K562 (cell line): ENCODE data around the gene DDR1. TPM values are rescaled to one million over a fixed set of nuclear protein-coding genes. Genes with fewer than 3 reads are reported as not detected.
"Not testable (repeated sequence)": the region's sequence is repeated elsewhere in the genome, so short reads cannot be mapped to it uniquely, and the experiment has no call there.

Source experiments
- DMBX1 ChIP-seq: fragments of 250-450 bp; sonication (Bioruptor Pico); IDR thresholded peaks from 2 replicates; pipeline ENCODE4 v1.8.0; 2022; ENCODE audit warnings: inconsistent platforms, mild to moderate bottlenecking, moderate library complexity, borderline replicate concordance
- NR2C1 ChIP-seq, 2 experiments: fragments of 450-650 bp; IDR thresholded peaks; 2 replicates each; pipeline ENCODE4 v1.6.1; 2017; ENCODE audit warnings: mild to moderate bottlenecking in 2 of 2, antibody characterized with exemption in 1 of 2, inconsistent platforms in 1 of 2, missing compliant biosample characterization in 1 of 2, missing genetic modification characterization in 1 of 2
- NR2C2 ChIP-seq, 2 experiments: fragments of 200-800 bp in 1 of 2; sonication (Bioruptor generic) in 1 of 2; sonication (generic) in 1 of 2; formaldehyde crosslinking in 1 of 2; IDR thresholded peaks; 2 replicates each; pipeline versions ENCODE4 v1.6.1 to v1.8.0; 2016 to 2022; ENCODE audit warnings: mild to moderate bottlenecking in 1 of 2, missing compliant biosample characterization in 1 of 2, missing genetic modification characterization in 1 of 2, missing genetic modification reagents in 1 of 2
- NR4A1 ChIP-seq, 2 experiments: fragments of 250-450 bp in 1 of 2; fragments of 450-650 bp in 1 of 2; sonication (Bioruptor Pico) in 1 of 2; IDR thresholded peaks; 2 replicates each; pipeline versions ENCODE4 v1.4.0 to v1.6.1; 2016 to 2020; ENCODE audit warnings: mild to moderate bottlenecking in 2 of 2, missing compliant biosample characterization in 1 of 2, missing genetic modification characterization in 1 of 2, moderate library complexity in 1 of 2
- YY1 ChIP-seq, 3 experiments: IDR thresholded peaks; 2 replicates each; pipeline ENCODE4 v1.6.1; 2011; ENCODE audit warnings: low read length in 2 of 3, mild to moderate bottlenecking in 2 of 3, moderate library complexity in 2 of 3, borderline replicate concordance in 1 of 3, control low read depth in 1 of 3, low read depth in 1 of 3; ENCODE audit not compliant: insufficient read depth in 3 of 3, insufficient replicate concordance in 2 of 3, control insufficient read depth in 1 of 3, insufficient read length in 1 of 3; ENCODE audit errors: extremely low read depth in 1 of 3
- ZNF316 ChIP-seq: fragments of 450-650 bp; IDR thresholded peaks from 2 replicates; pipeline ENCODE4 v1.6.1; 2016
- polyA plus RNA-seq, 8 experiments: library from polyadenylated mRNA; depleted of rRNA in 4 of 8; stranded (reverse) in 5 of 8; unstranded in 3 of 8; fragments of >200 nt; fragmentation: Nextera tagmentation in 2 of 8; fragmentation: Illumina TruSeq in 1 of 8; extraction: Ambion mirVana in 2 of 8; extraction: Trizol in 1 of 8; gene quantifications; 2 replicates each; pipeline versions ENCODE4 v1.2.1 to v1.2.3, GENCODE V29; 2011 to 2014; ENCODE audit warnings: inconsistent platforms in 1 of 8, missing spikeins in 1 of 8
- total RNA-seq, 7 experiments: library from RNA; depleted of rRNA in 6 of 7; stranded (reverse); fragments of >200 nt in 6 of 7; fragmentation: Illumina TruSeq in 2 of 7; extraction: Trizol in 2 of 7; gene quantifications; 2 replicates each; pipeline versions ENCODE4 v1.2.1 to v1.2.3, GENCODE V29; 2011 to 2021; ENCODE audit warnings: low replicate concordance in 1 of 7
- TF ChIP-seq, protein P1 (sequence below): fragments of 250-450 bp; sonication (Bioruptor Pico); IDR thresholded peaks from 2 replicates; pipeline ENCODE4 v1.4.0; 2020; ENCODE audit warnings: mild to moderate bottlenecking, moderate library complexity
- TF ChIP-seq, protein P2 (sequence below), 2 experiments: fragments of 450-650 bp in 1 of 2; sonication (generic) in 1 of 2; formaldehyde crosslinking in 1 of 2; IDR thresholded peaks in 1 of 2; conservative IDR thresholded peaks in 1 of 2; 2 replicates each; pipeline versions ENCODE4 v1.6.1 to v1.8.1; 2016 to 2023; ENCODE audit warnings: mild to moderate bottlenecking in 2 of 2, moderate library complexity in 2 of 2, inconsistent platforms in 1 of 2, missing genetic modification reagents in 1 of 2
- TF ChIP-seq, protein P3 (sequence below), 2 experiments: IDR thresholded peaks in 1 of 2; conservative IDR thresholded peaks in 1 of 2; 2 replicates each; pipeline ENCODE4 v1.6.1; 2016; ENCODE audit warnings: low read depth in 2 of 2, mild to moderate bottlenecking in 1 of 2, missing compliant biosample characterization in 1 of 2, missing genetic modification characterization in 1 of 2, moderate library complexity in 1 of 2
- TF ChIP-seq, protein P4 (sequence below): fragments of 250-450 bp; sonication (Bioruptor Pico); IDR thresholded peaks from 2 replicates; pipeline ENCODE4 v1.9.0; 2021; ENCODE audit warnings: mild to moderate bottlenecking, inconsistent platforms
- TF ChIP-seq, protein P5 (sequence below): fragments of 450-650 bp; conservative IDR thresholded peaks from 2 replicates; pipeline ENCODE4 v1.6.1; 2016; ENCODE audit warnings: missing genetic modification characterization, low read depth, mild to moderate bottlenecking, control low read depth, missing compliant biosample characterization

Gene DDR1
- total and polyA plus RNA-seq, 9 of the 15 experiments (the other 6 are each of a cell fraction or from before 2014, with no cell fraction given): 1.4 to 44.6 (median 12.2) TPM

DNA sequence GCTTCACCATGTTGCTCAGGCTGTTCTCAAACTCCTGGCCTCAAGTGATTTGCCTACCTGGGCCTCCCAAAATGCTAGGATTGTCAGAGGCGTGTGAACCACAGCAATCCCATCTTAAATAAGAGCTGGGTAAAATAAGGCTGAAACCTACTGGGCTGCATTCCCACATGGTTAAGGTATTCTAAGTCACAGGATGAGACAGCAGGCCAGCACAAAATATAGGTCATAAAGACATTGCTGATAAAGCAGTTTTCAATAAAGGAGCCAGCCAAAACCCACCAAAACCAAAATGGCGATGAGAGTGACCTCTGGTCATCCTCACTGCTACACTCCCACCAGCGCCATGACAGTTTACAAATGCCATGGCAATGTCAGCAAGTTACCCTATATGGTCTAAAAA is 10.5 kb upstream of the DDR1 start (continued):
- TF ChIP-seq, protein P1, sequence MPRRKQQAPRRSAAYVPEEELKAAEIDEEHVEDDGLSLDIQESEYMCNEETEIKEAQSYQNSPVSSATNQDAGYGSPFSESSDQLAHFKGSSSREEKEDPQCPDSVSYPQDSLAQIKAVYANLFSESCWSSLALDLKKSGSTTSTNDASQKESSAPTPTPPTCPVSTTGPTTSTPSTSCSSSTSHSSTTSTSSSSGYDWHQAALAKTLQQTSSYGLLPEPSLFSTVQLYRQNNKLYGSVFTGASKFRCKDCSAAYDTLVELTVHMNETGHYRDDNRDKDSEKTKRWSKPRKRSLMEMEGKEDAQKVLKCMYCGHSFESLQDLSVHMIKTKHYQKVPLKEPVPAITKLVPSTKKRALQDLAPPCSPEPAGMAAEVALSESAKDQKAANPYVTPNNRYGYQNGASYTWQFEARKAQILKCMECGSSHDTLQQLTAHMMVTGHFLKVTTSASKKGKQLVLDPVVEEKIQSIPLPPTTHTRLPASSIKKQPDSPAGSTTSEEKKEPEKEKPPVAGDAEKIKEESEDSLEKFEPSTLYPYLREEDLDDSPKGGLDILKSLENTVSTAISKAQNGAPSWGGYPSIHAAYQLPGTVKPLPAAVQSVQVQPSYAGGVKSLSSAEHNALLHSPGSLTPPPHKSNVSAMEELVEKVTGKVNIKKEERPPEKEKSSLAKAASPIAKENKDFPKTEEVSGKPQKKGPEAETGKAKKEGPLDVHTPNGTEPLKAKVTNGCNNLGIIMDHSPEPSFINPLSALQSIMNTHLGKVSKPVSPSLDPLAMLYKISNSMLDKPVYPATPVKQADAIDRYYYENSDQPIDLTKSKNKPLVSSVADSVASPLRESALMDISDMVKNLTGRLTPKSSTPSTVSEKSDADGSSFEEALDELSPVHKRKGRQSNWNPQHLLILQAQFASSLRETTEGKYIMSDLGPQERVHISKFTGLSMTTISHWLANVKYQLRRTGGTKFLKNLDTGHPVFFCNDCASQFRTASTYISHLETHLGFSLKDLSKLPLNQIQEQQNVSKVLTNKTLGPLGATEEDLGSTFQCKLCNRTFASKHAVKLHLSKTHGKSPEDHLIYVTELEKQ (CRISPR knock-in tag): 0 out of 2 replicates have a peak, but pooled peaks have one; percentile 8
- TF ChIP-seq DMBX1 (CRISPR knock-in tag) (peak; percentile 87), ZNF316 (peak; percentile 98), NR4A1 (tag; IDR thresholded peaks at IDR 0.05) (peak; percentile 98), NR2C2 (tag; IDR thresholded peaks at IDR 0.05) (peak; percentile 46; the same call in 1 of the 2 replicates), NR2C1 (tag; IDR thresholded peaks at IDR 0.05) (peak; percentile 77), YY1 (IDR thresholded peaks at IDR 0.05; ENCODE audit: borderline replicate concordance in 1 of 3, control insufficient read depth in 1 of 3, extremely low read depth in 1 of 3, insufficient read depth in 3 of 3, insufficient read length in 1 of 3, insufficient replicate concordance in 2 of 3, low read depth in 1 of 3, low read length in 2 of 3) (peak in 2 of 3 experiments; percentile 33 to 69)
- TF ChIP-seq, protein P2, sequence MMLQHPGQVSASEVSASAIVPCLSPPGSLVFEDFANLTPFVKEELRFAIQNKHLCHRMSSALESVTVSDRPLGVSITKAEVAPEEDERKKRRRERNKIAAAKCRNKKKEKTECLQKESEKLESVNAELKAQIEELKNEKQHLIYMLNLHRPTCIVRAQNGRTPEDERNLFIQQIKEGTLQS (IDR thresholded peaks at IDR 0.05): not testable (repeated sequence)
- TF ChIP-seq, protein P2 (CRISPR knock-in tag; conservative IDR thresholded peaks at IDR 0.05): 0 out of 2 replicates have a peak, but pooled peaks have one; percentile 22
- TF ChIP-seq, protein P3, sequence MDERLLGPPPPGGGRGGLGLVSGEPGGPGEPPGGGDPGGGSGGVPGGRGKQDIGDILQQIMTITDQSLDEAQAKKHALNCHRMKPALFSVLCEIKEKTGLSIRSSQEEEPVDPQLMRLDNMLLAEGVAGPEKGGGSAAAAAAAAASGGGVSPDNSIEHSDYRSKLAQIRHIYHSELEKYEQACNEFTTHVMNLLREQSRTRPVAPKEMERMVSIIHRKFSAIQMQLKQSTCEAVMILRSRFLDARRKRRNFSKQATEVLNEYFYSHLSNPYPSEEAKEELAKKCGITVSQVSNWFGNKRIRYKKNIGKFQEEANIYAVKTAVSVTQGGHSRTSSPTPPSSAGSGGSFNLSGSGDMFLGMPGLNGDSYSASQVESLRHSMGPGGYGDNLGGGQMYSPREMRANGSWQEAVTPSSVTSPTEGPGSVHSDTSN (CRISPR knock-in tag; IDR thresholded peaks at IDR 0.05; ENCODE audit: low read depth): not testable (repeated sequence)
- TF ChIP-seq, protein P3 (tag; conservative IDR thresholded peaks at IDR 0.05; ENCODE audit: low read depth): 0 out of 2 replicates have a peak, but pooled peaks have one; percentile 9
- TF ChIP-seq, protein P4, sequence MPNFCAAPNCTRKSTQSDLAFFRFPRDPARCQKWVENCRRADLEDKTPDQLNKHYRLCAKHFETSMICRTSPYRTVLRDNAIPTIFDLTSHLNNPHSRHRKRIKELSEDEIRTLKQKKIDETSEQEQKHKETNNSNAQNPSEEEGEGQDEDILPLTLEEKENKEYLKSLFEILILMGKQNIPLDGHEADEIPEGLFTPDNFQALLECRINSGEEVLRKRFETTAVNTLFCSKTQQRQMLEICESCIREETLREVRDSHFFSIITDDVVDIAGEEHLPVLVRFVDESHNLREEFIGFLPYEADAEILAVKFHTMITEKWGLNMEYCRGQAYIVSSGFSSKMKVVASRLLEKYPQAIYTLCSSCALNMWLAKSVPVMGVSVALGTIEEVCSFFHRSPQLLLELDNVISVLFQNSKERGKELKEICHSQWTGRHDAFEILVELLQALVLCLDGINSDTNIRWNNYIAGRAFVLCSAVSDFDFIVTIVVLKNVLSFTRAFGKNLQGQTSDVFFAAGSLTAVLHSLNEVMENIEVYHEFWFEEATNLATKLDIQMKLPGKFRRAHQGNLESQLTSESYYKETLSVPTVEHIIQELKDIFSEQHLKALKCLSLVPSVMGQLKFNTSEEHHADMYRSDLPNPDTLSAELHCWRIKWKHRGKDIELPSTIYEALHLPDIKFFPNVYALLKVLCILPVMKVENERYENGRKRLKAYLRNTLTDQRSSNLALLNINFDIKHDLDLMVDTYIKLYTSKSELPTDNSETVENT (CRISPR knock-in tag): 0 out of 2 replicates have a peak, but pooled peaks have one; percentile 36
- not testable (repeated sequence) for TF ChIP-seq NR4A1 (CRISPR knock-in tag; IDR thresholded peaks at IDR 0.05); NR2C2 (CRISPR knock-in tag; IDR thresholded peaks at IDR 0.05); NR2C1 (IDR thresholded peaks at IDR 0.05)
- TF ChIP-seq, protein P5, sequence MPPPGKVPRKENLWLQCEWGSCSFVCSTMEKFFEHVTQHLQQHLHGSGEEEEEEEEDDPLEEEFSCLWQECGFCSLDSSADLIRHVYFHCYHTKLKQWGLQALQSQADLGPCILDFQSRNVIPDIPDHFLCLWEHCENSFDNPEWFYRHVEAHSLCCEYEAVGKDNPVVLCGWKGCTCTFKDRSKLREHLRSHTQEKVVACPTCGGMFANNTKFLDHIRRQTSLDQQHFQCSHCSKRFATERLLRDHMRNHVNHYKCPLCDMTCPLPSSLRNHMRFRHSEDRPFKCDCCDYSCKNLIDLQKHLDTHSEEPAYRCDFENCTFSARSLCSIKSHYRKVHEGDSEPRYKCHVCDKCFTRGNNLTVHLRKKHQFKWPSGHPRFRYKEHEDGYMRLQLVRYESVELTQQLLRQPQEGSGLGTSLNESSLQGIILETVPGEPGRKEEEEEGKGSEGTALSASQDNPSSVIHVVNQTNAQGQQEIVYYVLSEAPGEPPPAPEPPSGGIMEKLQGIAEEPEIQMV (tag): peak; percentile 57; the same call in 1 of the 2 replicates
